Measurements from ENCODE around the gene HSD17B11.
"Not testable (repeated sequence)": the region's sequence is repeated elsewhere in the genome, so short reads cannot be mapped to it uniquely, and the experiment has no call there.

Gene HSD17B11

DNA sequence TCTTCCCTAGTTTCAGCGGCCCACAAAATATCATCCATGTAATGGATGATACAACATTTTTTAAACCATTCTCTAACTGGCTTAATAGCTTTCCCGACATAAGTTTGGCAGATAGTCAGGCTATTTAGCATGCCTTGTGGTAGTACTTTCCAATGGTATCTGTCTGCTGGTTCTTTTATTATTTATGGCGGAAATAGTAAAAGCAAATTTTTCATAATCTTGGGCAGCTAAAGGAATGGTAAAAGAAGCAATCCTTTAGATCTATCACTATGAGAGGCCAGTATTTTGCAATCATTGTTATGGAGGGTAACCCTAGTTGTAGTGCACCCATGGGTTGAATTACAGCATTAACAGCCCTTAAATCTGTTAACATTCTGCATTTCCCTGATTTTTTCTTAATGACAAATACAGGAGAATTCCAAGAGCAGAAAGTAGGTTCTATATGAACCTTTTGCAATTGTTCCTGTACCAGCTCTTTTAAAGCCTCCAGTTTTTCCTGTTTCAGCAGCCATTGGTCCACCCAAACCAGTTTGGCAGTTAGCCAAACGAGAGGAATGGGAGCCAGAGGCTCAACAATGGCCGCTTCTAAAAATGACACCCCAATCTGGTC, 14.3 kb upstream of the HSD17B11 start:
- no peak for DNase-seq

DNA sequence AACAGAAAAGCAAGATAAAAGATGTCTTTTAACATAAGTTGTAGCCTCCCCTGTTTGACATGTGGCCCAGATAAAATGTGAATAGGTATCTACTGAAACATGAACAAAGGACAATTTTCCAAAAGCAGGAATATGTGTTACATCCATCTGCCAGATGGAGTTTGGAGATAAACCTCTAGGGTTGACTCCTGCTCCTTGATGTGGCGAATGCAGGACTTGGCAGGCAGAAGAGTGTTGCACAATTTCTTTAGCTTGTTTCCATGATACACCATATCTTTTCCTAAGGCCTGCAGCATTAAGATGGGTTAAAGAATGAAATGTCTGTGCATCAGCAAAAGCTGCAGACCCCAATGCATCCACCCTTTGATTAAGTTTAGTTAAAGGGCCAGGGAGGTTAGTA, 12.7 kb upstream of the HSD17B11 start:
- not testable (repeated sequence) for DNase-seq

DNA sequence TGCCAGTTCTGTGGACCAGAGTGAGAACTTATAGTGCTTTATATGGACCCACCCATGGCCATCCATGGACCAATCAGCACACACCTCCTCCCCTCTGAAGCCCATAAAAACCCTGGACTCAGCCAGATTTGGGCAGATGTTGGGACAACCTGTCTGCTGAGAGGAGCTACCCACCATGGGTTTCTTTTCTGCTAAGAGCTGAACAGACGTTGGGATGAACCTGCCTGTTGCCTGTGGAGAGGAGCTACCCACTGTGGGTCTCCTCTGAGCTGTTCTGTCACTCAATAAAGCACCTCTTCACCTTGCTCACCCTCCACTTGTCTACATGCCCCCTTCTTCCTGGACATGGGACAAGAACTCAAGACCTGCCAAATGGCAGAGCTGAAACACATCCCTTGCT, 9.0 kb upstream of the HSD17B11 start:
- DNase-seq, result no peak

DNA sequence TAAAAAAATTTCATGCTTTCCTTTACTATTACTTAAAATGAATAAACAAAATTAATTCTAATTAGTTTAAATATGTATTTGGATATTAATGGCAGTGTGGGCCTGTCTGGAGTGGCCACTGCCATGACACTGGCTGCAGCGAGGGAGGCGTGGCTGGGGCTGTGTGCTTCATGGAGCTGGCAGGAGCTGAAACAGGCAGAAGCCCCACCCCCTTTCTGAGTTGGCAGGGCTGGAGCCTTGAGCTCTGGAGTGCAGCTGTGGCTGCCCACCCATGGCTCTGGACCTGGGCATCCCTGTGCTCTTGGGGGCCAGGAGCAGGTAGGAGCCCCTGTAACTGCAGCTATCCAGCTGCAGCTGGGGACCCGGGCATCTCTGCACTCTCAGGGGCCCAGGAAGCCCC, 8.2 kb upstream of the HSD17B11 start:
- DNase-seq, result no peak

DNA sequence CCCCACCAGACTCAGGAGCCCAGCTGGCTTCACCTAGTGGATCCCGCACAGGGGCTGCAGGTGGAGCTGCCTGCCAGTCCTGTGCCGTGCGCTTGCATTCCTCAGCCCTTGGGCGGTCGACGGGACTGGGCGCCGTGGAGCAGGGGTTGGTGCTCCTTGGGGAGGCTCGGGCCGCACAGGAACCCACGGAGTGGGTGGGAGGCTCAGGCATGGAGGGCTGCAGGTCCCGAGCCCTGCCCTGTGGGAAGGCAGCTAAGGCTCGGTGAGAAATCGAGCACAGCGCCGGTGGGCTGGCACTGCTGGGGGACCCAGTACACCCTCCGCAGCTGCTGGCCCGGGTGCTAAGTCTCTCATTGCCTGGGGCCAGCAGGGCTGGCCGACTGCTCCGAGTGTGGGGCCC, 4.9 kb upstream of the HSD17B11 start:
- not testable (repeated sequence) for DNase-seq

DNA sequence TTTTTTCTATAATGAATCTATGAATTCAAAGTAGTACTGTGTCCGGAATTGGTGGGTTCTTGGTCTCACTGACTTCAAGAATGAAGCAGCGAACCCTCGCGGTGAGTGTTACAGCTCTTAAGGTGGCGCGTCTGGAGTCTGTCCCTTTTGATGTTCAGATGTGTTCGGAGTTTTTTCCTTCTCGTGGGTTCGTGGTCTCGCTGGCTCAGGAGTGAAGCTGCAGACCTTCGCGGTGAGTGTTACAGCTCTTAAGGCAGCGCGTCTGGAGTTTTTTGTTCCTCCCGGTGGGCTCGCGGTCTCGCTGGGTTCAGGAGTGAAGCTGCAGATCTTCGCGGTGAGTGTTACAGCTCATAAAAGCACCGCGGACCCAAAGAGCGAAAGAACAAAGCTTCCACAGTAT, 4.1 kb upstream of the HSD17B11 start:
- DNase-seq, result not testable (repeated sequence)

DNA sequence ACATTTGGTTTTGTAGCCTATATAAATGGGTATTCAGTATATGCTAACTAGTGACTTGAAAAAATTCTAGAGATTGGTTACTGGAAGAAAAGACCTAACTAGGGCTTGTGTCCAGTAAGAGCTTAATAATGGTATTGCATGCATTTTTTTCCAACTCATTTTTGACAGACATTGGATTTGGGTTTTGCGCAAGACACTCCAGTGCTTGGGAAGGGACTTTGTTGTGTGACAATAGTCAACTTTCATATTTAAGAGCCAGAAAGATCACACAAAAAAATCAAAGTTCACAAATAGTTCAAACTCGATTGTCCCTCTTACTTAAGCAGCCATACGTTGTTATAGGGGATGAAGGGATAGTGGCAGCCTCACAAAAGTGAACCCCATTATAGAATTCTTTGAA, 1.2 kb upstream of the HSD17B11 start:
- no peak for DNase-seq

DNA sequence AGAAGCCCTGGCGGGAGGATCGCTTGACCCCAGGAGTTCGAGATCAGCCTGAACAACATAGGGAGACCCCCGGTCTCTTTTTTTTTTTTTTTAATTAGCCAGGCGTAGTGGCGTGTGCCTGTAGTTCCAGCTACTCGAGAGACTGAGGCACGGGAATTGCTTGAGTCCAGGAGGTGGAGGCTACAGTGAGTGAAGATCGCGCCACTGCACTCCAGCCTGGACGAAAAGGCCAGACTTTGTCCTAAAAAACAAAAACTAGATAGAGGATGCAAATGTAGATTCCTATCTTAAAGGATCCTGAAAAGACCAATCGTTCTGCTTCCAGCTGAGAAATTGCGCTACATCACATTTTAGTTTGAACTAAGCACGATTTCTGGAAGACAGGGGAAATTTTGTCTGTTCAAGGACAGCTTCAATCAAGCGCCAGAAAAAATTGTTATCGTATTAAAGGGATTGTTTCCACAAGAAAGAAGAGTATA, 627 bp upstream of the HSD17B11 start:
- no peak for DNase-seq

DNA sequence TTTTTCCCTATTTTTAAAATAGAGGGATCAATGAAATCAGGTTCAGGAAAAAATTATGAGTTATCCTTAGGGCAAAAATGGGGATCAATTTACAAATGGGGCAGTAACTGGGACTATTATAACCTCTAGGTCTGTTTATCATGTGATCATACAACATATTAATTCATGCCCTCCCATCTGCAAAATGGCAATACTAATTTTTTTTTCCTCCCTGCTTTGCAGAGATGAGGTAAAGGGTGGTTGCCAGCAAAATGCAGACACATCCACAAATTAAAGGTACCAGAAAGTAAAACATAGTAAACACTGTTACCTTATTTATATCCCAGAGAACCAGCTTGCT, 467 bp downstream of the HSD17B11 start:
- DNase-seq, result no peak

DNA sequence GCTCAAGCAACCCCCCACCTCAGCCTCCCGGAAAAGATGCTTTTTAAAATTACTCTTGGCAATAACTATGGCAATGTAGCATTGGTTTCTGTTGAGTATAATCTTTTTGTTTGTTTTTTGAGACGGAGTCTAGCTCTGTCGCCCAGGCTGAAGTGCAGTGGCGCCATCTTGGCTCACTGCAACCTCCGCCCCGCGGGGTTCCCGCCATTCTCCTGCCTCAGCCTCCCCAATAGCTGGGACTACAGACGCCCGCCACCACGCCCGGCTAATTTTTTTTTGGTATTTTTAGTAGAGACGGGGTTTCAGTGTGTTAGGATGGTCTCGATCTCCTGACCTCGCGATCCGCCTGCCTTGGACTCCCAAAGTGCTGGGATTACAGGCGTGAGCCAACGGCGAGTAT, 933 bp downstream of the HSD17B11 start:
- DNase-seq, result not testable (repeated sequence)

DNA sequence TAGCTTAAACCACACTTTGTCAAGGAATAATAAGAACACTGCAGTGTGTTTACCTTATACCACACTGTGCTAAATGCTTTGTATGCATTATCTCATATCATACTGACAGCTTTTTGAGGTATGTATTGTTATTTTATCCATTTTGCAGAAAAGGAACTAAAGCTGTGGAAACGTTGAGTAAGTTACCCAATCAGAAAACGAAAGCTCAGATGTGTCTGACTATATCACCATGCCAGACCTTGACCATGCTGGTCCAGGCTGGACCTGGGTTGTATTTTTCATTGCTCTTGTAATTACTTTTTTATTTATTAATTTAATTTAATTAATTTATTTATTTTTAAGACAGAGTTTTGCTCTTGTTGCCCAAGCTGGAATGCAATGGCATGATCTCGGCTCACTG, 2.1 kb downstream of the HSD17B11 start:
- no peak for DNase-seq

DNA sequence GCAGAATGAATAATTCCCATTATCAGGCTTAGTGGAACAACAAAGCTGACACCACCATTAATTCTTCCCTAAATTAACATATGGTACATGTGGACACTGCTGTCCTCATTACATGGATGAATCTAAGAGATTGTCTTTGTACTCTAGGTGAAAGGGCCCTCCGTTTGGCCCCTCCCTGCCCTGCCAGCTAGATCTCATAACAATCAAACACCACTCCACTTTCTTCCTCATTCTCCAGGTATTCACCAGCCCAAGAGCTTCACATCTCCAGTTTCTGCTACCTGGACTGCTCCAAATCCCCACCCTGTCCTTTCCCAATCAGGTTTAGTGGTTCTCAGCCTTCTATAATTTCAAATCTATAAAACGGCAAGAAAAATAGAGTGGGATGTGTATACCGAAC, 3.8 kb downstream of the HSD17B11 start:
- no peak for DNase-seq

DNA sequence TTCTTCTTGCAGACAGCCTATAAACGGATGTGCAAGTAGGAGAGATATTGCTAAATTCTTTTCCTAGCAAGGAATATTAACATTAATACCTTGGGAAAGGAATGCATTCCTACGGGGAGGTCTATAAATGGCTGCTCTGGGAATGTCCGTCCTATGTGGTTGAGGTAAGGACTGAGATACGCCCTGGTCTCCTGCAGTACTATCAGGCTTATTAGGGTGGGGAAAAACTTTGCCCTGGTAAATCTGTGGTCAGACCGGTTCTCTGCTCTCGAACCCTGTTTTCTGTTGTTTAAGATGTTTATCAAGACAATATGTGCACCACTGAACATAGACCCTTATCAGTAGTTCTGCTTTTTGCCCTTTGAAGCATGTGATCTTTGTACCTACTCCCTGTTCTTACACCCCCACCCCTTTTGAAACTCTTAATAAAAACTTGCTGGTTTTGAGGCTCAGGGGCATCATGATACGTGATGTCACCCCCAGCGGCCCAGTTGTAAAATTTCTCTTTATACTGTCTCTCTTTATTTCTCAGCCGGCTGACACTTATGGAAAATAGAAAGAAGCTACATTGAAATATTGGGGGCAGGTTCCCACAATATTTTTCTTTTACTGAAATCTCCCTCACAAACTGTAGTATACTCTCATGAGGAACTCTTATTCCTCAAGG, 6.4 kb downstream of the HSD17B11 start:
- DNase-seq, result not testable (repeated sequence)

DNA sequence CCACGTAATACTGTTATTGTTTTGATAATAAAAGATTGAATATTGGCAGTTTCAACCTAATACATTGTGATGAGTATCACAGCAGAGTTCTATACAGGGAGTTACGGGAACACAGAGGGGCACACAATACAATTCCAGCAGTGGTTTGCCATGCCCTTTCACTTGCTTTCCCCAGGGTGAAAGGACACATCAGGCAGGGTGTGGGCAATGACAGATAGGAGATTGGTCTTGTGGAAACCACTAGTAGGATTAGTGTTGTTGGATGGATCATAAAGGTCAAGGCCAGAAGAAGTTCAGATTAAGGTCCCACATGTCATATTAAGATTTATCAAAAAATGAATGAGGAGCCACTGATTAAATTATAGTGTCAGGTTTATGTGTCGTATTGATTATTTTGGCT, 8.1 kb downstream of the HSD17B11 start:
- no peak for DNase-seq

DNA sequence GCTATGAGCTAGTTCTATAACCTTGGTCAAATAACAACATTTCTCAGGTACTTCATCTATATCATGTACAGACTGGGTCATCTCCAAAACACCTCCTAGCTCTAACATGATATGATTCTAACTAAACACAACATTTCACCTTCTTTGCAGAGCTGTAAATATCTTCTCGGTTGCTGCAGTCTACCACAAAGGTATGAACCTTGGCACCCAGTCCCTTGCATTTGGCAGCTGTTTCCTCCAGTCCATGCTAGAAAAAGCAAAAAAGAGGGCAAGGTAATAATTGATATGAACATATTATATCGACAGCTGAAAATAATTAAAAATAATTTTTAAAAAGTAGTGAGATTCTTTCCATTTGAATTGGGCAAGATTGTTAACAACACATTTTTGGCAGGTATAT, 8.9 kb downstream of the HSD17B11 start:
- DNase-seq, result no peak

DNA sequence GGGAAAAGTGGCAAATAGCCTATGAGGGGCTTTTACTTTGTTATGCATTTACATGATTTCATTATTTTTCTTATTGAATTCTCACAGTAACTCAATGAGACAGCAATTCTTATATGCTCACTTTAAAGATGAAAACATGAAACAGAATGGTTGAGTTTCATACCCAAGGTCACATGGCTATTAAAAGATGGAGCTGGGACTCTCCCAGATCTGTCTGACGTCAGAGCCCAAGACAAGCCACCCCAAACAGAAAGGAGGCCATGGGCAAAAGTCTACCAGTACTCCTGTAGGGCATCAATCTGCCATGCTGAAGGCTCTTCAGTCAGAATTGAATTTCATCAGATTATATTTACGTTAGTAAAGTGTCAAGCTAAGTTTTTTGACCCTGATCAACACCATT, 13.2 kb downstream of the HSD17B11 start:
- no peak for DNase-seq

DNA sequence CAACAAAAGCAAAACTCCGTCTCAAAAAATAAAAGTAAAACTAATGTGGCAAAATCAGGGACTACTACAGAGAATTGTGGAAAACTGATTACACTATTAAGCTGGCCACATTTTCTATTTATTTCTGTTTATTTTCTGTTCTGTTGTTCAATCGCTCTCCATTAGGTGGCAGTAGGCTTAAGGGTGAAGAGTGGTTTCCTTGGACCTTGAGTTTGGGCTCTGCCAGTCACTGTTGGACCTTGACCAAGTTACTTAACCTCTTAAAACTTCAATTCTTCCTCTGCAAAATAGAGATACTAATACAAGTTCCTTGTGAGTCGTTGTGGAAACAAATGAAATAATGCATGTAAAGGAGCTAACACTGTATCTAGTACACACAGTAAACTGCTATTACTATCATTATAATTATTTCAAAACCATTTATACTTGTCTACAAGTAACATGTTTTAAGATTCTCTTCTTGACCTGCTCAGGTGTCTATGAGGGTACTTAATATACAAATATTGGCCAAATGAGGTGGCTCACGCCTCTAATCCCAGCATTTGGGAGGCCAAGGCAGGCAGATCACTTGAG, 15.2 kb downstream of the HSD17B11 start:
- DNase-seq, result no peak

DNA sequence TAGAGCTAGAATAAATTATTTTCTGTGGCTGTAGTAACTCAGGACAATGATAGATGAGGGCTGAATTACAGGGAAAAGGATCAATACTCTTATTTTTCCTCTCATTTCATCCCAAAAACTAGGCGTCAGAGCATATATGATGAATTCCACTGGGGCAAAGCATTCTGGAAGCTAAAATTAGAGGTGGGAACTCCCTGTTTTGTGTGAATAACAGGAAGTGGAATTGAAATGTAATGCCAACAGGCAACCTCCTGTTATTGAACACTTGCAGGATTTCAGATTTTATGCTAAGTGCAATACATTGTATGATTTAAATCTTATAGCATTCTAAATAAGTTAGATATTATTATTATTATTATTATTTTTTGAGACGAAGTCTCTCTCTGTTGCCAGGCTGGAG, 20.9 kb downstream of the HSD17B11 start:
- DNase-seq, result no peak

DNA sequence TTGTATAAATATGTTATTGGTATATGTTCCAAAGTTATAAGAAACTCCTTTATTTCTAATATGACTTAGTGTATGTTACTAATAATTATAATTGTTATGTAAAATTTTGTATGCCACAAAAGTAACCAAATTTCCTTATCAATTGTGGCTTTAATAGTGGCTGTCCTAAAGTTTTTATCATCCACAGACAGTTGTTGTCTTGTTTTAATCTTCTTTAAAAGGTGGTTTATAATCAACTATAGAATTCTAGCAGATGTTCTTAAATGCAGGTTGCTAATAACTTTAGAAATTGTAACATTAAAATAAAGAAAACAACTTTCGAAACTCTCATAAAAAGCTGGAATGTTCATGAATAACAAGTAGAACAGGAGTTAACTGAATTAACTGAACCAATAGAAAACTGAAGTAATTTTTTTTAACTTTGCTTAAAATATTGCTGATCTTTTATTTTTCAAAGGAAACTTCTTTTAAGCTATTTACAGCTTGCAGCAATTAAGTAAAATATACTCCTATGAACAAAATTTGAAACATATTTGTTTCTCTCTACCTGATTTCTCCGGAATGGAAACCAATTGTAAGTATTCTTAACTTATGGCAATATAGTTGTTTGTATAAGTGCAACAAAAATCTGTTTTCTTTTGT, 24.3 kb downstream of the HSD17B11 start:
- no peak for DNase-seq

DNA sequence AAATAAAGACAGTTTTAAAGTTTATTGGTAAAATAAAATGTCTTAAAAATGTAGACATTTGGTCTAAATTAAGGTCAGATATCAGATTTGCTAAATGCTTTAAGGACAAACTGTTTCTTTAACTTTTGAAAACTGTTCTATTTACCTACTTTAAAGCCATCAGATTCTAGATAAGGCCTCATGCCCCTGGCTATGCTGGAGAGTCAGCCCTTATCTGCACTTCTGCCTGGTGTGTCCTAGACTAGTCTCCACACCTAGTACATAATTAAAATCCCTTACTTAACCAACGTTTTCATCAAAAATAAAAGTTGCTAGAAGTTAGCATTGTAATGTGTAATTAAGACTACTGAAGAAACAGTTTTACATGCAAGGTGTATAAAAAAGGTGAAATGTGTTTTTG, 25.6 kb downstream of the HSD17B11 start:
- no peak for DNase-seq

DNA sequence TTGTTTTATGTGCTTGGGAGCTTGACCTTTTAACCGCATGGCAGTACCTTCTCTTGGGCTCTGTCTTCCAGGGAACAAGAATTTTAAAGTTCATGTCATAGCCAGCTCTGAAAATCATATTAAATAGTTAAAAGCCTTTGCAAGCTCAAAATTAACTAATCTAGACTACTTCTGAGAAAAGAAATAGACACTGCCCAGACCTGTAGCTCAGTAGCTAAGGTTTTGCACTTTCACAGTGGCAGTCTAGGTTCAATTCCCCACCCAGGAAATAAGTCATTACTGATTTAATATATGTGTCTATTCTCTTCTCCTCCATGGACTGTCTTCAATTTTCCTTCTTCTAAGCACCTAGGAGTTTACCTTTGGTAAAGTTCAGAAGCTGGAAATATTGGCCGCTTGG, 27.4 kb downstream of the HSD17B11 start:
- no peak for DNase-seq

DNA sequence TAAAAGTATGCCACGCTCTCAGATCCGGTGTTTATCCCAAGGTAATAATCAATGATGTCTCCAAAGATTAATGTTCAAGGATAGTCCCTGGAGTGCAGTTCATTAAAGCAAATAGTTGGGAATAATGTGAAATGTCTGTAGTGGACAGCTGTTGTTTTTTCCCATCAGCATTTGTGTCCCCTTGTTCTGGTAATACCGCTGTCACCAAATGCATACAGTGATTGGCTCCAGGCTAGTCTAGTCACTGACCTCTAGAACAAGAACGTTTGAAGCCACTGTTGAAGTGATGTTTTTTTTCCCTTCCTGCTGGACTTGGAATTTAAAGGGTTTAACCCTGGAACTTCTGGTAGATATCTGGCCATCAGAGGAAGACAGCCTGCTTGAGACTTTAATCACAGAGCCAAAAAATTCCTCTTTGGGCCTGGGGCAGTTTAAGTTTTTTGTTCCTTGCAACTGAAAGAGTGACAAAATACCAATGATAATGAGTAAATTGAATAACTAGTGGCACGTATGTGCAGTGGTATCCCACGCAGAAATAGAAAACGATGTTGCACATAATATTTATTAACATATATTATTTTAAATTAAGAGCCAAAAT, 30.6 kb downstream of the HSD17B11 start:
- DNase-seq, result no peak

DNA sequence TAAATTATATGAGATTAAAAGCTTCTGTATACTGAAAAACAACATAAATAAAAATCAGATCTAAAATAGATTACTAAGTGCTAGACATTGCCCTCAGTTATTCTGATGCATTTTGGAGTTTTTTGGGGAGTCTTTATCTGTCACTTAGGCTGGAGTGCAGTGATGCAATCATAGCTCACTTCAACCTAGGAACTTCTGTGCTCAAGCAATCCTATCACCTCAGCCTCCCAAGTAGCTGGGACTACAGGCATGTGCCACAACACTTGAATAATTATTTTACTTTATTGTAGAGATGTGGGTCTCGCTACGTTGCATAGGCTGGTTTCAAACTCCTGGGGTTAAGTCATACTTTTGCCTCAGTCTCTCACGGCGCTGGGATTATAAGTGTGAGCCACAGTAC, 31.7 kb downstream of the HSD17B11 start:
- DNase-seq, result no peak
